ENCODE measurements around the gene MITF. TPM values are rescaled to one million over a fixed set of nuclear protein-coding genes. Genes with fewer than 3 reads are reported as not detected.

MITF gene
- total RNA-seq, 4 donors from 2014 or later: 71.1 to 139 (median 109) TPM

GRCh38 chr3:69784954-69785514 lies 45.8 kb downstream of the MITF start:
- no peaks in the 10 kb centered on the region for H3K27me3 ChIP-seq
- TF ChIP-seq CTCF (IDR thresholded peaks at IDR 0.05 in 4 of 5, conservative IDR thresholded peaks at IDR 0.05 in 1 of 5) (no peak), POLR2A (IDR thresholded peaks at IDR 0.05) (no peak)
- in situ Hi-C loops (cut with MboI; ENCODE audit: low sequenced_read_pairs in 4 of 4): no loop called here
- H3K4me3 ChIP-seq: no peak overlapping the region
- H3K36me3 ChIP-seq: no peaks in the 10 kb centered on the region
- H3K27ac ChIP-seq: peak overlapping the region; percentile 72 to 81 (median 72)
- H3K9me3 ChIP-seq: no peaks in the 10 kb centered on the region
- H3K4me1 ChIP-seq: peaks cover 65 to 75% of the 10 kb centered on the region in 2 donors
- DNase-seq: peak; percentile 76 to 84
- intact Hi-C loops (cut with DNase I; ENCODE audit: low total_unique reads): loop anchor here (10.0 kb wide), 1 partner anchor 660 kb away; the partner anchor contains the start of gene LMOD3
- peak; percentile 94 to 97 for ATAC-seq

- DNase-seq (no peak), ATAC-seq (no peak)
- Histone ChIP-seq H3K4me3 (no peak overlapping the region), H3K36me3 (no peaks in the 10 kb centered on the region), H3K4me1 (peaks cover 73 to 75% of the 10 kb centered on the region in 2 donors), H3K27me3 (no peaks in the 10 kb centered on the region), H3K27ac (peak overlapping the region; percentile 72 to 81 (median 72)), H3K9me3 (no peaks in the 10 kb centered on the region)
- in situ Hi-C loops (cut with MboI; ENCODE audit: low sequenced_read_pairs in 4 of 4) (no loop called here), intact Hi-C loops (cut with DNase I; ENCODE audit: low total_unique reads) (loop anchor here (10.0 kb wide), 1 partner anchor 661 kb away; the partner anchor contains the start of gene LMOD3)
- TF ChIP-seq POLR2A (IDR thresholded peaks at IDR 0.05) (no peak), CTCF (IDR thresholded peaks at IDR 0.05 in 4 of 5, conservative IDR thresholded peaks at IDR 0.05 in 1 of 5) (no peak)
Measured at GRCh38 chr3:69785769-69786320, 46.6 kb downstream of the MITF start.

GRCh38 chr3:69786854-69787253 lies 47.6 kb downstream of the MITF start:
- Histone ChIP-seq H3K9me3 (no peaks in the 10 kb centered on the region), H3K4me3 (no peak overlapping the region), H3K27ac (peak overlapping the region; percentile 2 to 73 (median 56)), H3K27me3 (no peaks in the 10 kb centered on the region), H3K4me1 (peaks cover 75 to 76% of the 10 kb centered on the region in 2 donors), H3K36me3 (no peaks in the 10 kb centered on the region)
- ATAC-seq: no peak
- in situ Hi-C loops (cut with MboI; ENCODE audit: low sequenced_read_pairs in 4 of 4): no loop called here
- intact Hi-C loops (cut with DNase I; ENCODE audit: low total_unique reads): loop anchor here (10.0 kb wide), 1 partner anchor 662 kb away; the partner anchor contains the start of gene LMOD3
- no peak for DNase-seq
- no peak for TF ChIP-seq CTCF (IDR thresholded peaks at IDR 0.05 in 4 of 5, conservative IDR thresholded peaks at IDR 0.05 in 1 of 5)

GRCh38 chr3:69787436-69788168 lies 48.3 kb downstream of the MITF start:
- Histone ChIP-seq H3K4me3 (no peak overlapping the region), H3K27ac (peak overlapping the region; percentile 2 to 73 (median 56)), H3K27me3 (no peaks in the 10 kb centered on the region), H3K4me1 (peaks cover 78 to 83% of the 10 kb centered on the region in 2 donors), H3K36me3 (no peaks in the 10 kb centered on the region), H3K9me3 (no peaks in the 10 kb centered on the region)
- intact Hi-C loops (cut with DNase I; ENCODE audit: low total_unique reads): loop anchor here (10.0 kb wide), 1 partner anchor 663 kb away; the partner anchor contains the start of gene LMOD3
- no peak for TF ChIP-seq CTCF (IDR thresholded peaks at IDR 0.05 in 4 of 5, conservative IDR thresholded peaks at IDR 0.05 in 1 of 5)
- no peak for TF ChIP-seq POLR2A (IDR thresholded peaks at IDR 0.05)
- DNase-seq (no peak), ATAC-seq (peak in 1 of 2 donors; percentile 18)
- in situ Hi-C loops (cut with MboI; ENCODE audit: low sequenced_read_pairs in 4 of 4): no loop called here

Data from gastrocnemius medialis (tissue), 4 donors.